H1 (cell line): Measurements from ENCODE around the gene STAMBPL1. TPM values are rescaled to one million over a fixed set of nuclear protein-coding genes. Genes with fewer than 3 reads are reported as not detected.

Experiments
- CTCF ChIA-PET: fragments of 300-600 bp; sonication (Branson Sonifier 250); formaldehyde crosslinking; loops from one replicate; lab custom pipeline; 2021; ENCODE audit not compliant: partially characterized antibody; lab: Charles Lee
- POLR2A ChIA-PET: fragments of 300-600 bp; sonication (Branson Sonifier 250); formaldehyde crosslinking; loops from one replicate; lab custom pipeline; 2021; ENCODE audit warnings: inconsistent platforms; ENCODE audit not compliant: partially characterized antibody; lab: Charles Lee
- DNase-seq, 2 experiments: peaks; one replicate each; pipeline versions ENCODE4 v3.0.0 to v3.0.0-alpha.2; 2010 to 2022; ENCODE audit warnings: low spot score in 2 of 2, low read depth in 1 of 2, mixed read lengths in 1 of 2
- FAIRE-seq: peaks from 2 replicates; lab custom pipeline; 2011; peaks lifted over from hg19 to GRCh38; lab: Jason Lieb, UNC
- H2AFZ ChIP-seq: 2 replicates; pipeline ENCODE4 v1.8.1; 2012; ENCODE audit warnings: low read length, inconsistent platforms
- H2AK5ac ChIP-seq: 2 replicates; pipeline ENCODE4 v1.6.1; 2013; ENCODE audit warnings: low read depth, low read length
- H2BK120ac ChIP-seq: replicated peaks from 2 replicates; pipeline ENCODE3; 2013; ENCODE audit warnings: low read depth, low read length, inconsistent platforms
- H2BK12ac ChIP-seq: 2 replicates; pipeline ENCODE4 v1.6.1; 2013; ENCODE audit warnings: low read depth, low read length
- H2BK15ac ChIP-seq: 2 replicates; pipeline ENCODE4 v1.6.1; 2013; ENCODE audit warnings: low read length
- H2BK20ac ChIP-seq: 2 replicates; pipeline ENCODE4 v1.6.1; 2013; ENCODE audit warnings: low read length
- H2BK5ac ChIP-seq: 2 replicates; pipeline ENCODE4 v1.6.1; 2013; ENCODE audit warnings: low read depth, low read length
- H3K14ac ChIP-seq: 2 replicates; pipeline ENCODE4 v1.6.1; 2013; ENCODE audit warnings: inconsistent platforms; ENCODE audit not compliant: insufficient read length
- H3K18ac ChIP-seq: 2 replicates; pipeline ENCODE4 v1.6.1; 2013; ENCODE audit warnings: low read length; ENCODE audit errors: extremely low read depth
- H3K23ac ChIP-seq: 2 replicates; pipeline ENCODE4 v1.6.1; 2013; ENCODE audit warnings: inconsistent platforms; ENCODE audit not compliant: insufficient read length
- H3K23me2 ChIP-seq: 2 replicates; pipeline ENCODE4 v1.6.1; 2013; ENCODE audit warnings: low read depth, low read length
- H3K27ac ChIP-seq: 2 replicates; pipeline ENCODE4 v1.6.1; 2011; ENCODE audit warnings: low read depth, low read length, inconsistent platforms
- H3K27me3 ChIP-seq, 4 experiments: replicated peaks in 1 of 4; 1 replicate in 1 of 4; 2 replicates in 3 of 4; pipeline versions ENCODE4 v1.6.1 to v1.8.1; 2011 to 2013; ENCODE audit warnings: low read length in 3 of 4, mild to moderate bottlenecking in 3 of 4, inconsistent platforms in 2 of 4, mixed read lengths in 2 of 4, moderate library complexity in 1 of 4; ENCODE audit not compliant: control insufficient read depth in 3 of 4, insufficient read depth in 3 of 4; ENCODE audit errors: extremely low read depth in 1 of 4
- H3K36me3 ChIP-seq, 4 experiments: 2 replicates each; pipeline versions ENCODE4 v1.6.1 to v1.8.1; 2011 to 2013; ENCODE audit warnings: mild to moderate bottlenecking in 4 of 4, low read length in 3 of 4, moderate library complexity in 2 of 4, control low read depth in 1 of 4, inconsistent platforms in 1 of 4; ENCODE audit not compliant: insufficient read depth in 4 of 4, control insufficient read depth in 2 of 4
- H3K4ac ChIP-seq: replicated peaks from 2 replicates; pipeline ENCODE3; 2013; ENCODE audit warnings: low read length, low read depth, mixed read lengths, inconsistent platforms; ENCODE audit not compliant: insufficient read length
- H3K4me1 ChIP-seq, 4 experiments: replicated peaks in 1 of 4; 1 replicate in 1 of 4; 2 replicates in 3 of 4; pipeline versions ENCODE4 v1.6.1 to v1.8.1; 2011 to 2013; ENCODE audit warnings: low read length in 3 of 4, inconsistent platforms in 2 of 4, mixed read lengths in 1 of 4; ENCODE audit not compliant: insufficient read depth in 4 of 4, control insufficient read depth in 3 of 4
- H3K4me2 ChIP-seq, 2 experiments: 2 replicates each; pipeline versions ENCODE4 v1.6.1 to v1.8.1; 2011 to 2013; ENCODE audit warnings: low read depth in 2 of 2, low read length in 2 of 2, control low read depth in 1 of 2, inconsistent platforms in 1 of 2, mild to moderate bottlenecking in 1 of 2; ENCODE audit not compliant: insufficient read depth in 1 of 2
- H3K4me3 ChIP-seq, 4 experiments: fragments of 200-600, 300-600 bp in 1 of 4; sonication (generic), shearing (Covaris generic), sonication (Bioruptor Twin) in 1 of 4; 2 replicates each; pipeline versions ENCODE4 v1.5.1 to v1.8.1; 2011 to 2016; ENCODE audit warnings: low read length in 4 of 4, low read depth in 3 of 4, control low read depth in 2 of 4, inconsistent platforms in 2 of 4, mild to moderate bottlenecking in 2 of 4, mixed read lengths in 1 of 4, moderate library complexity in 1 of 4; ENCODE audit not compliant: insufficient read depth in 2 of 4; ENCODE audit errors: extremely low read depth in 1 of 4
- H3K56ac ChIP-seq: replicated peaks from 2 replicates; pipeline ENCODE3; 2013; ENCODE audit warnings: low read depth, mild to moderate bottlenecking, mixed read lengths, low read length, inconsistent platforms; ENCODE audit not compliant: insufficient read length
- H3K79me1 ChIP-seq: 2 replicates; pipeline ENCODE4 v1.6.1; 2013; ENCODE audit warnings: low read depth, low read length, control low read depth
- H3K79me2 ChIP-seq, 2 experiments: 2 replicates each; pipeline versions ENCODE4 v1.6.1 to v1.8.1; 2012 to 2013; ENCODE audit warnings: low read length in 2 of 2, mild to moderate bottlenecking in 2 of 2, inconsistent platforms in 1 of 2; ENCODE audit not compliant: insufficient read depth in 2 of 2, control insufficient read depth in 1 of 2
- H3K9ac ChIP-seq, 4 experiments: replicated peaks in 1 of 4; 1 replicate in 1 of 4; 2 replicates in 3 of 4; pipeline versions ENCODE4 v1.6.1 to v1.8.1; 2011 to 2013; ENCODE audit warnings: low read depth in 3 of 4, low read length in 3 of 4, control low read depth in 2 of 4, mild to moderate bottlenecking in 2 of 4, moderate library complexity in 2 of 4, inconsistent platforms in 1 of 4; ENCODE audit errors: extremely low read depth in 1 of 4
- H3K9me3 ChIP-seq, 2 experiments: 2 replicates each; pipeline versions ENCODE4 v1.6.1 to v1.8.1; 2012 to 2013; ENCODE audit warnings: mild to moderate bottlenecking in 2 of 2, moderate library complexity in 2 of 2, control low read depth in 1 of 2, inconsistent platforms in 1 of 2, low read depth in 1 of 2, low read length in 1 of 2, mixed read lengths in 1 of 2; ENCODE audit not compliant: insufficient read depth in 2 of 2
- H4K20me1 ChIP-seq, 2 experiments: replicated peaks in 1 of 2; 2 replicates each; pipeline versions ENCODE3 to v1.8.1; 2011 to 2013; ENCODE audit warnings: inconsistent platforms in 2 of 2, low read length in 2 of 2, mild to moderate bottlenecking in 1 of 2; ENCODE audit not compliant: insufficient read depth in 2 of 2, control insufficient read depth in 1 of 2
- H4K5ac ChIP-seq: 2 replicates; pipeline ENCODE4 v1.6.1; 2013; ENCODE audit warnings: low read length, low read depth, mixed read lengths, inconsistent platforms; ENCODE audit not compliant: insufficient read length
- H4K8ac ChIP-seq: 2 replicates; pipeline ENCODE4 v1.8.0; 2013; ENCODE audit warnings: mild to moderate bottlenecking, moderate library complexity, low read length, inconsistent platforms; ENCODE audit not compliant: insufficient read depth; ENCODE audit errors: extremely low read depth
- H4K91ac ChIP-seq: replicated peaks from 2 replicates; pipeline ENCODE3; 2013; ENCODE audit warnings: low read length, mixed read lengths, inconsistent platforms; ENCODE audit not compliant: insufficient read length
- GABPA ChIP-seq: IDR thresholded peaks from 2 replicates; pipeline ENCODE4 v1.6.1; 2011; ENCODE audit warnings: mild to moderate bottlenecking, low read length, moderate library complexity, borderline replicate concordance; ENCODE audit not compliant: insufficient read depth
- NRF1 ChIP-seq: IDR thresholded peaks from 2 replicates; pipeline ENCODE4 v1.6.1; 2011; ENCODE audit warnings: mild to moderate bottlenecking, low read depth, low read length, improper control_type of control experiment
- TBP ChIP-seq: IDR thresholded peaks from 2 replicates; pipeline ENCODE4 v1.6.1; 2011; ENCODE audit warnings: low read depth, low read length, improper control_type of control experiment
- WGBS, 2 experiments: shearing (Covaris generic) in 1 of 2; methylation state at CpG; one replicate each; pipeline versions ENCODE4 v1.1.6 to v1.1.7; 2013 to 2015; ENCODE audit warnings: low lambda C conversion rate in 2 of 2, mixed read lengths in 2 of 2, inconsistent platforms in 1 of 2, low coverage in 1 of 2, missing lambda C conversion rate in 1 of 2; ENCODE audit not compliant: insufficient replicate concordance in 2 of 2, insufficient coverage in 1 of 2, insufficient read length in 1 of 2; ENCODE audit errors: extremely low coverage in 1 of 2, missing lambda C conversion rate in 1 of 2; 5-methylcytosine and 5-hydroxymethylcytosine counted together
- polyA plus RNA-seq, 7 experiments: library from polyadenylated mRNA; depleted of rRNA in 3 of 7; stranded (reverse) in 5 of 7; unstranded in 2 of 7; fragments of >200 nt in 5 of 7; fragments of 200-250 nt in 2 of 7; gene quantifications; 1 replicate in 5 of 7; 2 replicates in 1 of 7; 4 replicates in 1 of 7; pipeline versions ENCODE4 v1.2.1 to v1.2.3, GENCODE V29; 2011 to 2013; ENCODE audit warnings: missing spikeins in 2 of 7, mixed read lengths in 2 of 7
- total RNA-seq: library from RNA; stranded (reverse); fragmentation: NEBNext Ultra II Directional; extraction: Animal tissue kit (Norgen Biotek cat#: 25700); gene quantifications from 2 replicates; pipeline ENCODE4 v1.2.1, GENCODE V29; 2021

STAMBPL1 gene
- total and polyA plus RNA-seq, 2 of the 8 experiments (the other 6 are each of a cell fraction or from before 2014, with no cell fraction given): 5.5 TPM

DNA sequence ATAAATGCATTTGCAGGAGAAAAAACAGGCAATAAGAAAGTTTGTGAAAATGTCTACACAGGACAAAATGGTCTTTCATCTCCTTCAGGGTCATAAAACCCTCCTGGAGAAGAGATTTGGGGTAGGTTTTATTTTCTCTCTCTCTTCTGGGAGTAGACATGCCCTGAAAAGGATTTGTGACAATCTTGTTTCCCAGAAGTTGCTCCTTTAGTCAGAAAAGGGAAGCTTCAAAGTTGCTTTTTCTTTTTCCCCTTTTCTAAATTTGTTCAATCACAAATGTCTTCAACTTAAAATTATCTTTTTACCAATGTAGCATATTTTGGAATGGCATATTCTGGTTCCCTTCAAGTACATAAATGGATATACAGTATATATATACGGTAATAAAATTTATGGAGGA lies 19.0 kb upstream of the STAMBPL1 start:
- Histone ChIP-seq H3K9ac (no peak overlapping the region), H3K4me1 (no peaks in the 10 kb centered on the region), H3K56ac (no peak overlapping the region), H4K5ac (no peak overlapping the region), H3K9me3 (no peaks in the 10 kb centered on the region), H2BK120ac (no peak overlapping the region), H3K79me1 (no peaks in the 10 kb centered on the region), H2BK5ac (no peak overlapping the region), H3K36me3 (no peaks in the 10 kb centered on the region), H2BK12ac (no peak overlapping the region), H3K4me2 (no peak overlapping the region), H3K23me2 (no peaks in the 10 kb centered on the region), H4K20me1 (no peaks in the 10 kb centered on the region), H2BK15ac (no peak overlapping the region), H2AFZ (no peak overlapping the region), H3K79me2 (no peaks in the 10 kb centered on the region), H3K18ac (no peak overlapping the region), H3K23ac (no peak overlapping the region), H3K4me3 (no peak overlapping the region), H4K8ac (no peak overlapping the region), H3K27me3 (no peaks in the 10 kb centered on the region), H3K14ac (no peak overlapping the region), H2AK5ac (no peak overlapping the region), H3K27ac (no peak overlapping the region), H2BK20ac (no peak overlapping the region), H3K4ac (no peak overlapping the region), H4K91ac (no peak overlapping the region)
- ChIA-PET POLR2A (interaction anchor here (1.2 kb wide), 1 partner anchor 19 kb away, joined by 3 read pairs; the partner anchor contains the start of gene STAMBPL1), CTCF (interaction anchor here (0.5 to 2.8 kb wide), 6 partner anchors 16 to 172 kb away, joined by 3 to 14 read pairs (median 3); no protein-coding TSS in a partner anchor)
- TF ChIP-seq NRF1: no peak
- no peak for TF ChIP-seq TBP
- TF ChIP-seq GABPA: no peak
- FAIRE-seq (no peak), DNase-seq (no peak)
- 55% methylated on average over 1 of the region's 1 CpG; no CpG with 5 or more reads in 1 of the 2 experiments for WGBS, 2 experiments
